ENCODE data around the gene PNMA1. TPM values are rescaled to one million over a fixed set of nuclear protein-coding genes. Genes with fewer than 3 reads are reported as not detected.

The PNMA1 gene
- total and polyA plus RNA-seq, 2 of the 13 experiments (the other 11 are each of a cell fraction or from before 2014, with no cell fraction given), result 7.0 to 8.3 TPM

- TF ChIP-seq XRCC5 (optimal IDR thresholded peaks at IDR 0.05; ENCODE audit: low read length) (peak; percentile 68), ZNF296 (CRISPR knock-in tag; conservative IDR thresholded peaks at IDR 0.05) (no peak), TARDBP (CRISPR knock-in tag; IDR thresholded peaks at IDR 0.05) (peak; percentile 82), HNRNPL (IDR thresholded peaks at IDR 0.05; ENCODE audit: low read depth, low read length) (peak; percentile 92), ZNF580 (CRISPR knock-in tag; IDR thresholded peaks at IDR 0.05; ENCODE audit: borderline replicate concordance, low read depth) (no peak), YEATS4 (CRISPR knock-in tag; IDR thresholded peaks at IDR 0.05; ENCODE audit: borderline replicate concordance) (0 out of 2 replicates have a peak, but pooled peaks have one; percentile 74), ZSCAN9 (CRISPR knock-in tag; IDR thresholded peaks at IDR 0.05; ENCODE audit: borderline replicate concordance) (no peak), FOXP4 (CRISPR knock-in tag; IDR thresholded peaks at IDR 0.05) (peak; percentile 65), DPF2 (CRISPR knock-in tag; IDR thresholded peaks at IDR 0.05; ENCODE audit: borderline replicate concordance, low read depth) (peak; percentile 4; the same call in 1 of the 2 replicates), SKI (IDR thresholded peaks at IDR 0.05; ENCODE audit: partially characterized antibody) (peak; percentile 45), FOSL2 (CRISPR knock-in tag; IDR thresholded peaks at IDR 0.05) (peak; percentile 32; the same call in 1 of the 2 replicates)
- TF ChIP-seq, protein P1, sequence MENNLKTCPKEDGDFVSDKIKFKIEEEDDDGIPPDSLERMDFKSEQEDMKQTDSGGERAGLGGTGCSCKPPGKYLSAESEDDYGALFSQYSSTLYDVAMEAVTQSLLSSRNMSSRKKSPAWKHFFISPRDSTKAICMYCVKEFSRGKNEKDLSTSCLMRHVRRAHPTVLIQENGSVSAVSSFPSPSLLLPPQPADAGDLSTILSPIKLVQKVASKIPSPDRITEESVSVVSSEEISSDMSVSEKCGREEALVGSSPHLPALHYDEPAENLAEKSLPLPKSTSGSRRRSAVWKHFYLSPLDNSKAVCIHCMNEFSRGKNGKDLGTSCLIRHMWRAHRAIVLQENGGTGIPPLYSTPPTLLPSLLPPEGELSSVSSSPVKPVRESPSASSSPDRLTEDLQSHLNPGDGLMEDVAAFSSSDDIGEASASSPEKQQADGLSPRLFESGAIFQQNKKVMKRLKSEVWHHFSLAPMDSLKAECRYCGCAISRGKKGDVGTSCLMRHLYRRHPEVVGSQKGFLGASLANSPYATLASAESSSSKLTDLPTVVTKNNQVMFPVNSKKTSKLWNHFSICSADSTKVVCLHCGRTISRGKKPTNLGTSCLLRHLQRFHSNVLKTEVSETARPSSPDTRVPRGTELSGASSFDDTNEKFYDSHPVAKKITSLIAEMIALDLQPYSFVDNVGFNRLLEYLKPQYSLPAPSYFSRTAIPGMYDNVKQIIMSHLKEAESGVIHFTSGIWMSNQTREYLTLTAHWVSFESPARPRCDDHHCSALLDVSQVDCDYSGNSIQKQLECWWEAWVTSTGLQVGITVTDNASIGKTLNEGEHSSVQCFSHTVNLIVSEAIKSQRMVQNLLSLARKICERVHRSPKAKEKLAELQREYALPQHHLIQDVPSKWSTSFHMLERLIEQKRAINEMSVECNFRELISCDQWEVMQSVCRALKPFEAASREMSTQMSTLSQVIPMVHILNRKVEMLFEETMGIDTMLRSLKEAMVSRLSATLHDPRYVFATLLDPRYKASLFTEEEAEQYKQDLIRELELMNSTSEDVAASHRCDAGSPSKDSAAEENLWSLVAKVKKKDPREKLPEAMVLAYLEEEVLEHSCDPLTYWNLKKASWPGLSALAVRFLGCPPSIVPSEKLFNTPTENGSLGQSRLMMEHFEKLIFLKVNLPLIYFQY (CRISPR knock-in tag; IDR thresholded peaks at IDR 0.05; ENCODE audit: borderline replicate concordance), result peak; percentile 69; the same call in 1 of the 2 replicates
- TF ChIP-seq, protein P2, sequence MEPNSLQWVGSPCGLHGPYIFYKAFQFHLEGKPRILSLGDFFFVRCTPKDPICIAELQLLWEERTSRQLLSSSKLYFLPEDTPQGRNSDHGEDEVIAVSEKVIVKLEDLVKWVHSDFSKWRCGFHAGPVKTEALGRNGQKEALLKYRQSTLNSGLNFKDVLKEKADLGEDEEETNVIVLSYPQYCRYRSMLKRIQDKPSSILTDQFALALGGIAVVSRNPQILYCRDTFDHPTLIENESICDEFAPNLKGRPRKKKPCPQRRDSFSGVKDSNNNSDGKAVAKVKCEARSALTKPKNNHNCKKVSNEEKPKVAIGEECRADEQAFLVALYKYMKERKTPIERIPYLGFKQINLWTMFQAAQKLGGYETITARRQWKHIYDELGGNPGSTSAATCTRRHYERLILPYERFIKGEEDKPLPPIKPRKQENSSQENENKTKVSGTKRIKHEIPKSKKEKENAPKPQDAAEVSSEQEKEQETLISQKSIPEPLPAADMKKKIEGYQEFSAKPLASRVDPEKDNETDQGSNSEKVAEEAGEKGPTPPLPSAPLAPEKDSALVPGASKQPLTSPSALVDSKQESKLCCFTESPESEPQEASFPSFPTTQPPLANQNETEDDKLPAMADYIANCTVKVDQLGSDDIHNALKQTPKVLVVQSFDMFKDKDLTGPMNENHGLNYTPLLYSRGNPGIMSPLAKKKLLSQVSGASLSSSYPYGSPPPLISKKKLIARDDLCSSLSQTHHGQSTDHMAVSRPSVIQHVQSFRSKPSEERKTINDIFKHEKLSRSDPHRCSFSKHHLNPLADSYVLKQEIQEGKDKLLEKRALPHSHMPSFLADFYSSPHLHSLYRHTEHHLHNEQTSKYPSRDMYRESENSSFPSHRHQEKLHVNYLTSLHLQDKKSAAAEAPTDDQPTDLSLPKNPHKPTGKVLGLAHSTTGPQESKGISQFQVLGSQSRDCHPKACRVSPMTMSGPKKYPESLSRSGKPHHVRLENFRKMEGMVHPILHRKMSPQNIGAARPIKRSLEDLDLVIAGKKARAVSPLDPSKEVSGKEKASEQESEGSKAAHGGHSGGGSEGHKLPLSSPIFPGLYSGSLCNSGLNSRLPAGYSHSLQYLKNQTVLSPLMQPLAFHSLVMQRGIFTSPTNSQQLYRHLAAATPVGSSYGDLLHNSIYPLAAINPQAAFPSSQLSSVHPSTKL (CRISPR knock-in tag; IDR thresholded peaks at IDR 0.05), result peak; percentile 62
- TF ChIP-seq, protein P3, sequence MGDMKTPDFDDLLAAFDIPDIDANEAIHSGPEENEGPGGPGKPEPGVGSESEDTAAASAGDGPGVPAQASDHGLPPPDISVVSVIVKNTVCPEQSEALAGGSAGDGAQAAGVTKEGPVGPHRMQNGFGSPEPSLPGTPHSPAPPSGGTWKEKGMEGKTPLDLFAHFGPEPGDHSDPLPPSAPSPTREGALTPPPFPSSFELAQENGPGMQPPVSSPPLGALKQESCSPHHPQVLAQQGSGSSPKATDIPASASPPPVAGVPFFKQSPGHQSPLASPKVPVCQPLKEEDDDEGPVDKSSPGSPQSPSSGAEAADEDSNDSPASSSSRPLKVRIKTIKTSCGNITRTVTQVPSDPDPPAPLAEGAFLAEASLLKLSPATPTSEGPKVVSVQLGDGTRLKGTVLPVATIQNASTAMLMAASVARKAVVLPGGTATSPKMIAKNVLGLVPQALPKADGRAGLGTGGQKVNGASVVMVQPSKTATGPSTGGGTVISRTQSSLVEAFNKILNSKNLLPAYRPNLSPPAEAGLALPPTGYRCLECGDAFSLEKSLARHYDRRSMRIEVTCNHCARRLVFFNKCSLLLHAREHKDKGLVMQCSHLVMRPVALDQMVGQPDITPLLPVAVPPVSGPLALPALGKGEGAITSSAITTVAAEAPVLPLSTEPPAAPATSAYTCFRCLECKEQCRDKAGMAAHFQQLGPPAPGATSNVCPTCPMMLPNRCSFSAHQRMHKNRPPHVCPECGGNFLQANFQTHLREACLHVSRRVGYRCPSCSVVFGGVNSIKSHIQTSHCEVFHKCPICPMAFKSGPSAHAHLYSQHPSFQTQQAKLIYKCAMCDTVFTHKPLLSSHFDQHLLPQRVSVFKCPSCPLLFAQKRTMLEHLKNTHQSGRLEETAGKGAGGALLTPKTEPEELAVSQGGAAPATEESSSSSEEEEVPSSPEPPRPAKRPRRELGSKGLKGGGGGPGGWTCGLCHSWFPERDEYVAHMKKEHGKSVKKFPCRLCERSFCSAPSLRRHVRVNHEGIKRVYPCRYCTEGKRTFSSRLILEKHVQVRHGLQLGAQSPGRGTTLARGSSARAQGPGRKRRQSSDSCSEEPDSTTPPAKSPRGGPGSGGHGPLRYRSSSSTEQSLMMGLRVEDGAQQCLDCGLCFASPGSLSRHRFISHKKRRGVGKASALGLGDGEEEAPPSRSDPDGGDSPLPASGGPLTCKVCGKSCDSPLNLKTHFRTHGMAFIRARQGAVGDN (CRISPR knock-in tag; IDR thresholded peaks at IDR 0.05), result peak; percentile 92
These were observed 39.1 kb upstream of the PNMA1 start (continued) for GRCh38 chr14:73753124-73753886.

Measured in HepG2 (cell line).